ENCODE data around the gene USP5. TPM values are rescaled to one million over a fixed set of nuclear protein-coding genes. Genes with fewer than 3 reads are reported as not detected.

USP5 gene
- total RNA-seq, 3 donors from 2014 or later (not counting 1 experiment from before 2014, with no cell fraction given) = 48.3 to 67.2 (median 57.2) TPM

GRCh38 chr12:6830999-6831398 is 21.0 kb upstream of the USP5 start:
- H3K9me3 ChIP-seq (ENCODE audit: control insufficient read depth, insufficient read depth, low read length) = no peaks in the 10 kb centered on the region
- no peak for ATAC-seq
- no peak overlapping the region for H3K27ac ChIP-seq (ENCODE audit: low read length)
- H3K27me3 ChIP-seq (ENCODE audit: control insufficient read depth, insufficient read depth, low read length) = peaks cover 30% of the 10 kb centered on the region
- Mint-ChIP-seq H3K36me3 (no peaks in the 10 kb centered on the region), H3K9me3 (no peaks in the 10 kb centered on the region), H3K27me3 (ENCODE audit: low read depth in 2 of 2) (peaks cover 43 to 47% of the 10 kb centered on the region in 2 donors), H3K27ac (no peak overlapping the region), H3K4me1 (peaks cover 20 to 24% of the 10 kb centered on the region in 2 donors), H3K4me3 (peak overlapping the region; percentile 35)
- intact Hi-C loops (cut with micrococcal nuclease) = no loop called here
- H3K36me3 ChIP-seq (ENCODE audit: control insufficient read depth, insufficient read depth, low read length) = no peaks in the 10 kb centered on the region
- no peak for DNase-seq
- peaks cover 22% of the 10 kb centered on the region for H3K4me1 ChIP-seq (ENCODE audit: control insufficient read depth, insufficient read depth, low read length)
- H3K4me3 ChIP-seq (ENCODE audit: low read length) = no peak overlapping the region
- 88% methylated on average over 6 of the region's 6 CpGs for WGBS (ENCODE audit: insufficient coverage)
- no peak for TF ChIP-seq CTCF (IDR thresholded peaks at IDR 0.05)

- Histone ChIP-seq H3K9me3 (ENCODE audit: control insufficient read depth, insufficient read depth, low read length) (no peaks in the 10 kb centered on the region), H3K27me3 (ENCODE audit: control insufficient read depth, insufficient read depth, low read length) (peaks cover 26% of the 10 kb centered on the region), H3K4me1 (ENCODE audit: control insufficient read depth, insufficient read depth, low read length) (peaks cover 23% of the 10 kb centered on the region), H3K36me3 (ENCODE audit: control insufficient read depth, insufficient read depth, low read length) (no peaks in the 10 kb centered on the region), H3K27ac (ENCODE audit: low read length) (no peak overlapping the region), H3K4me3 (ENCODE audit: low read length) (no peak overlapping the region)
- peak overlapping the region; percentile 35 for H3K4me3 Mint-ChIP-seq
- 91% methylated on average over 12 of the region's 12 CpGs for WGBS (ENCODE audit: insufficient coverage)
- no peak for TF ChIP-seq CTCF (IDR thresholded peaks at IDR 0.05)
- H3K9me3 Mint-ChIP-seq = no peaks in the 10 kb centered on the region
- no peaks in the 10 kb centered on the region for H3K36me3 Mint-ChIP-seq
- peaks cover 20 to 24% of the 10 kb centered on the region in 2 donors for H3K4me1 Mint-ChIP-seq
- intact Hi-C loops (cut with micrococcal nuclease) = no loop called here
- no peak overlapping the region for H3K27ac Mint-ChIP-seq
- ATAC-seq (no peak), DNase-seq (no peak)
- peaks cover 38 to 41% of the 10 kb centered on the region in 2 donors for H3K27me3 Mint-ChIP-seq (ENCODE audit: low read depth in 2 of 2)
Measured at GRCh38 chr12:6831450-6831995, 20.4 kb upstream of the USP5 start.

GRCh38 chr12:6832125-6832524 is 19.8 kb upstream of the USP5 start:
- Mint-ChIP-seq H3K36me3 (no peaks in the 10 kb centered on the region), H3K9me3 (no peaks in the 10 kb centered on the region), H3K4me1 (peaks cover 19 to 23% of the 10 kb centered on the region in 2 donors), H3K27me3 (ENCODE audit: low read depth in 2 of 2) (peaks cover 32 to 35% of the 10 kb centered on the region in 2 donors), H3K27ac (no peak overlapping the region), H3K4me3 (no peak overlapping the region)
- Histone ChIP-seq H3K9me3 (ENCODE audit: control insufficient read depth, insufficient read depth, low read length) (no peaks in the 10 kb centered on the region), H3K36me3 (ENCODE audit: control insufficient read depth, insufficient read depth, low read length) (no peaks in the 10 kb centered on the region), H3K4me1 (ENCODE audit: control insufficient read depth, insufficient read depth, low read length) (peaks cover 23% of the 10 kb centered on the region), H3K27me3 (ENCODE audit: control insufficient read depth, insufficient read depth, low read length) (peaks cover 20% of the 10 kb centered on the region), H3K27ac (ENCODE audit: low read length) (no peak overlapping the region), H3K4me3 (ENCODE audit: low read length) (no peak overlapping the region)
- no peak for TF ChIP-seq CTCF (IDR thresholded peaks at IDR 0.05)
- intact Hi-C loops (cut with micrococcal nuclease) = no loop called here
- DNase-seq (no peak), ATAC-seq (no peak)
- whole genome bisulfite sequencing (ENCODE audit: insufficient coverage) = 90% methylated on average over 4 of the region's 4 CpGs

Measured in natural killer cell (primary cell).